Measurements from ENCODE around the gene U2SURP. TPM values are rescaled to one million over a fixed set of nuclear protein-coding genes. Genes with fewer than 3 reads are reported as not detected.

Gene U2SURP
- total RNA-seq, 6 experiments from 2014 or later: 55.3 to 71.4 (median 67.1) TPM

DNA sequence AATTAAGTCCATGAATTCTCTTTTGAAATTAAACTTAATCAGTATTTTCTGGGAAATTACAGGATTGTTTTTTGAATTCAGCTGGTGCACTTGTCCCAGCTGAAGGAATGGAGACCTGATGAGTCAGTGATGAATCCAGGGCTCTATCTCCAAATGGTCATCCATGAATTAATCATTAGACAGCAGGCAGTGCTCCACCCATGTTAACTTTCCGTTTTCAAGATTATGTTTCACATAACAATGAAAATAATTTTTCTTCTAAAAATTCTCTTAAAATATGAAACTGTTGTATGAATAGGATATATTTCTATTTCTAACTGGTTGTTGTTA lies 24.0 kb upstream of the U2SURP start:
- TF ChIP-seq, protein P1, sequence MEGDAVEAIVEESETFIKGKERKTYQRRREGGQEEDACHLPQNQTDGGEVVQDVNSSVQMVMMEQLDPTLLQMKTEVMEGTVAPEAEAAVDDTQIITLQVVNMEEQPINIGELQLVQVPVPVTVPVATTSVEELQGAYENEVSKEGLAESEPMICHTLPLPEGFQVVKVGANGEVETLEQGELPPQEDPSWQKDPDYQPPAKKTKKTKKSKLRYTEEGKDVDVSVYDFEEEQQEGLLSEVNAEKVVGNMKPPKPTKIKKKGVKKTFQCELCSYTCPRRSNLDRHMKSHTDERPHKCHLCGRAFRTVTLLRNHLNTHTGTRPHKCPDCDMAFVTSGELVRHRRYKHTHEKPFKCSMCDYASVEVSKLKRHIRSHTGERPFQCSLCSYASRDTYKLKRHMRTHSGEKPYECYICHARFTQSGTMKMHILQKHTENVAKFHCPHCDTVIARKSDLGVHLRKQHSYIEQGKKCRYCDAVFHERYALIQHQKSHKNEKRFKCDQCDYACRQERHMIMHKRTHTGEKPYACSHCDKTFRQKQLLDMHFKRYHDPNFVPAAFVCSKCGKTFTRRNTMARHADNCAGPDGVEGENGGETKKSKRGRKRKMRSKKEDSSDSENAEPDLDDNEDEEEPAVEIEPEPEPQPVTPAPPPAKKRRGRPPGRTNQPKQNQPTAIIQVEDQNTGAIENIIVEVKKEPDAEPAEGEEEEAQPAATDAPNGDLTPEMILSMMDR (IDR thresholded peaks at IDR 0.05): no peak
- H3K36me3 Mint-ChIP-seq (ENCODE audit: low read depth): no peaks in the 10 kb centered on the region
- H3K4me3 Mint-ChIP-seq: peak overlapping the region; percentile 52
- peaks cover 27% of the 10 kb centered on the region for H3K4me1 Mint-ChIP-seq (ENCODE audit: low read depth)
- H3K27me3 Mint-ChIP-seq (ENCODE audit: insufficient read depth): peaks cover 5% of the 10 kb centered on the region
- H3K9me3 Mint-ChIP-seq: no peaks in the 10 kb centered on the region
- H3K27ac Mint-ChIP-seq: peak overlapping the region; percentile 78
- DNase-seq: peak; percentile 39

DNA sequence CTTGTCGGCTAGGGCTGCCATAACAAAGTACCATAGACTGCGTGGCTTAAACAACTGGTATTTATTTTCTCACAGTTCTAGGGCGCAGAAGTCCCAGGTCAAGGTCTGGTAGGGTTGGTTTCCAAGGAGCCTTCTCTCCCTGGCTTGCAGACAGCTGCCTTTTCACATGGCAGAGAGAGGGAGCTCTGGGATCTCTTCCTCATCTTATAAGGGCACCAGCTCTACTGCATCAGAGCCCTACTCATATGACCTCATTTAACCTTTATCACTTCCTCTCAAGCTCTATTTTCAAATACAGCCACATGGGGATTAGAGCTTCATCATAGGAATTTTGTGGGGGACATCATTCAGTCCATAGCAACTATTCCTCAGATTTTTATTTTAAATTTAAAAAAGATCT lies 20.3 kb upstream of the U2SURP start:
- no peak overlapping the region for H3K4me3 Mint-ChIP-seq
- no peak for DNase-seq
- H3K9me3 Mint-ChIP-seq: no peaks in the 10 kb centered on the region
- no peak overlapping the region for H3K27ac Mint-ChIP-seq
- peaks cover 14% of the 10 kb centered on the region for H3K4me1 Mint-ChIP-seq (ENCODE audit: low read depth)
- TF ChIP-seq, protein P1 (IDR thresholded peaks at IDR 0.05): no peak; the same call in 1 of the 2 replicates
- H3K36me3 Mint-ChIP-seq (ENCODE audit: low read depth): no peaks in the 10 kb centered on the region
- H3K27me3 Mint-ChIP-seq (ENCODE audit: insufficient read depth): peaks cover 20% of the 10 kb centered on the region

DNA sequence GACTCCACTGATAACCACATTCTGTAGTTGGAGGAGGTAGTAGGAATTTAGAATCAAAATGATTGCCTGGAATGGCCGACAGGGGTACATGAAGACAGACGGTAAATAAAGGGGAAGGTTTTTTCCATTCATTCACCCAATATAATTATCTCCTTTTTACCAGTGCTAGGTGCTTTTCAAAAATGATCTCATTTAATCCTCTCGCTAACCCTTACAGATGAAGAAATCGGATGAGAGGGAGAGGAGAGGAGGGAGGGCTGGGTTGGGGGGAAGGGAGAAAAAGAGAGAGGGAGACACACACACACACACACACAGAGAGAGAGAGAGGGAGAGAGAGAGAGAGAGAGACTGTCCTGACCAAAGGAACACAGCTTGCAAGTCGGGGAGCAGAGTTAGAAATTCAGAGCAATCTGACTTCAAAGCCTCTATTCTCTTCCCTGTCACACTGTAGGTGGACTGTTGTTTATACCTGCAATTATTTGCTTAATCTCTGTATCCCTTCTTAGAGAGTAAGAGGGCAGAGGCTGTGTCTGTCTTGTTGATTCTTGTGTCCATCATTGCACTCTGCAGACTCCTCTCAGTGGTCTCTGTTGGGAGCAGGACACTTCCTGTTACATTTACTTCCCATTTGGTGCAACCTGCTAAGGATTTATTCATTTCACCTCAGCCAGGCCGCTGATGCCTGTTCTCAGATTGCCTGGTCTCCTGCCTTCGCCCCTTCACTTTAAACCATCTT lies 19.2 kb upstream of the U2SURP start:
- Mint-ChIP-seq H3K4me1 (ENCODE audit: low read depth) (peaks cover 3% of the 10 kb centered on the region), H3K36me3 (ENCODE audit: low read depth) (no peaks in the 10 kb centered on the region), H3K27me3 (ENCODE audit: insufficient read depth) (peaks cover 20% of the 10 kb centered on the region; the same call in 1 of the 2 replicates), H3K4me3 (no peak overlapping the region), H3K9me3 (no peaks in the 10 kb centered on the region), H3K27ac (no peak overlapping the region)
- DNase-seq: no peak
- TF ChIP-seq, protein P1 (IDR thresholded peaks at IDR 0.05): no peak

DNA sequence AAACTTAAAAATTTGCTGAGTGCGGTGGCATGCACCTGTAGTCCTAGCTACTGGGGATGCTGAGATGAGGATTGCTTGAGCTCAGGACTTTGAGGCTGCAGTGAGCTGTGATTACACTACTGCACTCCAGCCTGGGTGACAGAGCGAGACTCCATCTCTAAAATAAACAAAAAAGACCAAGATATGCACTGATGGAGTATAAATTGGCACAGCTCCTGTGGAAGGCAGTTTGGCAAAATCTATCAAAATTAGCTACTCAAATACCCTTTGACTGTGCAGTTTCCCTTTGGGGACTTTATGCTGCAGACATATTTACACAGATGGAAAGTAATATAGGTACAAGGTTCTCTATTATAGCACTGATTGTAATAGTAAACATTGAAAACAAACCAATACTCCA lies 18.1 kb upstream of the U2SURP start:
- TF ChIP-seq, protein P1 (IDR thresholded peaks at IDR 0.05): no peak
- H3K36me3 Mint-ChIP-seq (ENCODE audit: low read depth): no peaks in the 10 kb centered on the region
- no peak for DNase-seq
- no peak overlapping the region for H3K27ac Mint-ChIP-seq
- H3K4me1 Mint-ChIP-seq (ENCODE audit: low read depth): peaks cover 7% of the 10 kb centered on the region; the same call in 1 of the 2 replicates
- no peak overlapping the region for H3K4me3 Mint-ChIP-seq
- peaks cover 22% of the 10 kb centered on the region; the same call in 1 of the 2 replicates for H3K27me3 Mint-ChIP-seq (ENCODE audit: insufficient read depth)
- H3K9me3 Mint-ChIP-seq: no peaks in the 10 kb centered on the region

DNA sequence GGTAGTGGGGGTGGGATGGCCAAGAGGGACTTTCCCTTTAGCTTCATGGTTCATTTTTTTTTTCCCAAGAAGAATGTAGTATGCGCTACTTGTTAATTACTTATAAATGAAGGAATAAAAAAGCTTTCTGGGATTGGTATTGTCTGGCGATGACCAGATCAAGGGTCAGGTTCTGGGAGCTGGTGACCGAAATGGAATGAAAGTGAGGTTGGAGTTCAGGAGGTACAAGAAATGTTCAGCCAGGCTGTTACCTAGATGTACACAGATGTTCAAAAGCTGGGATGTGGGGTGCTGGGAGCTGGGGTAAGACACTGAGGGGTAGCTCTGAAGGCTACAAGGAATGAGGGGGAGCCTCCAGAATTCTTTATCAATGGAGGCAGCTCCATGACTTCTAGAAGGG lies 17.1 kb upstream of the U2SURP start:
- no peaks in the 10 kb centered on the region for H3K9me3 Mint-ChIP-seq
- peaks cover 23% of the 10 kb centered on the region; the same call in 1 of the 2 replicates for H3K27me3 Mint-ChIP-seq (ENCODE audit: insufficient read depth)
- DNase-seq: no peak
- peaks cover 7% of the 10 kb centered on the region; the same call in 1 of the 2 replicates for H3K4me1 Mint-ChIP-seq (ENCODE audit: low read depth)
- TF ChIP-seq, protein P1 (IDR thresholded peaks at IDR 0.05): no peak
- no peak overlapping the region for H3K27ac Mint-ChIP-seq
- H3K36me3 Mint-ChIP-seq (ENCODE audit: low read depth): no peaks in the 10 kb centered on the region
- H3K4me3 Mint-ChIP-seq: no peak overlapping the region

Data from HFFc6 (cell line).